WTC11 (cell line): Measurements from ENCODE around the gene POLR3G. TPM values are rescaled to one million over a fixed set of nuclear protein-coding genes. Genes with fewer than 3 reads are reported as not detected.

Experiments used
- ATAC-seq: fragments of 200-7000 bp; cut with Tn5 transposase; 2 replicates; pipeline ENCODE4 v1.10.0; 2021; ENCODE audit warnings: mild to moderate bottlenecking, moderate library complexity
- CTCF ChIA-PET: fragments of 300-600 bp; sonication (Branson Sonifier 250); formaldehyde crosslinking; loops from one replicate; lab custom pipeline; 2021; ENCODE audit warnings: antibody characterized with exemption; lab: Charles Lee
- POLR2A ChIA-PET: fragments of 350-600 bp; sonication (Branson Sonifier 250); formaldehyde crosslinking; loops from one replicate; lab custom pipeline; 2021; ENCODE audit warnings: antibody characterized with exemption; lab: Charles Lee
- DNase-seq: peaks from one replicate; pipeline ENCODE4 v3.0.0; 2021; ENCODE audit warnings: low spot score
- H3K27ac Mint-ChIP-seq: 2 replicates; pipeline ENCODE4 v1.8.0; 2021; ENCODE audit warnings: mixed read lengths
- H3K27me3 Mint-ChIP-seq: 2 replicates; pipeline ENCODE4 v1.8.0; 2021; ENCODE audit warnings: low read depth, mild to moderate bottlenecking, moderate library complexity, mixed read lengths
- H3K36me3 Mint-ChIP-seq: 2 replicates; pipeline ENCODE4 v1.8.0; 2021; ENCODE audit warnings: mixed read lengths
- H3K4me1 Mint-ChIP-seq: 2 replicates; pipeline ENCODE4 v1.8.0; 2022; ENCODE audit warnings: mixed read lengths
- H3K4me3 Mint-ChIP-seq: 2 replicates; pipeline ENCODE4 v1.8.0; 2021; ENCODE audit warnings: mild to moderate bottlenecking, moderate library complexity, mixed read lengths
- H3K9me3 Mint-ChIP-seq: 2 replicates; pipeline ENCODE4 v1.8.0; 2021; ENCODE audit warnings: mixed read lengths
- ATF6 ChIP-seq: sonication (generic); formaldehyde crosslinking; IDR thresholded peaks from 2 replicates; pipeline ENCODE4 v1.8.1; 2023; ENCODE audit warnings: mild to moderate bottlenecking, missing genetic modification reagents
- CBFB ChIP-seq: sonication (generic); formaldehyde crosslinking; IDR thresholded peaks from 2 replicates; pipeline ENCODE4 v1.8.1; 2022; ENCODE audit warnings: mild to moderate bottlenecking, low read depth, missing genetic modification reagents
- CREB1 ChIP-seq: sonication (generic); formaldehyde crosslinking; IDR thresholded peaks from 2 replicates; pipeline ENCODE4 v1.8.0; 2023; ENCODE audit warnings: mild to moderate bottlenecking, missing genetic modification reagents
- CREM ChIP-seq: sonication (generic); formaldehyde crosslinking; IDR thresholded peaks from 2 replicates; pipeline ENCODE4 v1.8.1; 2022; ENCODE audit warnings: mild to moderate bottlenecking, missing genetic modification reagents, moderate library complexity
- CTCF ChIP-seq: fragments of 200-600 bp; IDR thresholded peaks from 2 replicates; pipeline ENCODE4 v1.8.0; 2022; ENCODE audit warnings: antibody characterized with exemption
- E2F1 ChIP-seq: sonication (generic); formaldehyde crosslinking; IDR thresholded peaks from 2 replicates; pipeline ENCODE4 v1.8.0; 2022; ENCODE audit warnings: mild to moderate bottlenecking, missing genetic modification reagents
- ELF4 ChIP-seq: sonication (generic); formaldehyde crosslinking; IDR thresholded peaks from 2 replicates; pipeline ENCODE4 v1.8.1; 2022; ENCODE audit warnings: low read depth, mild to moderate bottlenecking, moderate library complexity, missing genetic modification reagents
- EMX1 ChIP-seq: fragments of 250-450 bp; sonication (Bioruptor Pico); IDR thresholded peaks from 2 replicates; pipeline ENCODE4 v1.8.0; 2021; ENCODE audit warnings: mild to moderate bottlenecking
- ERG ChIP-seq: fragments of 250-450 bp; sonication (Bioruptor Pico); IDR thresholded peaks from 2 replicates; pipeline ENCODE4 v1.8.0; 2021; ENCODE audit warnings: mild to moderate bottlenecking
- GTF2I ChIP-seq: fragments of 250-450 bp; sonication (Bioruptor Pico); conservative IDR thresholded peaks from 2 replicates; pipeline ENCODE4 v1.4.0; 2021; ENCODE audit warnings: mild to moderate bottlenecking
- JAZF1 ChIP-seq: fragments of 250-450 bp; sonication (Bioruptor Pico); IDR thresholded peaks from 2 replicates; pipeline ENCODE4 v1.9.0; 2021; ENCODE audit warnings: moderate library complexity, mild to moderate bottlenecking, inconsistent platforms
- NFATC4 ChIP-seq: fragments of 250-450 bp; sonication (Bioruptor Pico); IDR thresholded peaks from 2 replicates; pipeline ENCODE4 v1.9.0; 2021; ENCODE audit warnings: mild to moderate bottlenecking
- NFE2L1 ChIP-seq: sonication (generic); formaldehyde crosslinking; IDR thresholded peaks from 2 replicates; pipeline ENCODE4 v1.8.1; 2023; ENCODE audit warnings: missing genetic modification reagents
- PREB ChIP-seq: sonication (generic); formaldehyde crosslinking; IDR thresholded peaks from 2 replicates; pipeline ENCODE4 v1.8.1; 2022; ENCODE audit warnings: mild to moderate bottlenecking, missing genetic modification reagents, moderate library complexity, borderline replicate concordance
- SMAD3 ChIP-seq: sonication (generic); formaldehyde crosslinking; IDR thresholded peaks from 2 replicates; pipeline ENCODE4 v1.8.0; 2022; ENCODE audit warnings: missing genetic modification reagents, mild to moderate bottlenecking, borderline replicate concordance
- TEAD1 ChIP-seq: sonication (generic); formaldehyde crosslinking; IDR thresholded peaks from 2 replicates; pipeline ENCODE4 v1.8.0; 2022; ENCODE audit warnings: mild to moderate bottlenecking, missing genetic modification reagents
- TEAD4 ChIP-seq: sonication (generic); formaldehyde crosslinking; IDR thresholded peaks from 2 replicates; pipeline ENCODE4 v1.8.0; 2022; ENCODE audit warnings: mild to moderate bottlenecking, missing genetic modification reagents
- ZMAT4 ChIP-seq: fragments of 250-450 bp; sonication (Bioruptor Pico); IDR thresholded peaks from 2 replicates; pipeline ENCODE4 v1.9.0; 2021; ENCODE audit warnings: mild to moderate bottlenecking
- ZNF219 ChIP-seq: sonication (generic); formaldehyde crosslinking; IDR thresholded peaks from 2 replicates; pipeline ENCODE4 v1.8.0; 2023; ENCODE audit warnings: missing genetic modification reagents, mild to moderate bottlenecking, borderline replicate concordance
- ZNF423 ChIP-seq: fragments of 250-450 bp; sonication (Bioruptor Pico); IDR thresholded peaks from 2 replicates; pipeline ENCODE4 v2.1.2; 2022; ENCODE audit warnings: mild to moderate bottlenecking, moderate library complexity
- total RNA-seq: library from RNA; stranded (reverse); gene quantifications from 3 replicates; pipeline ENCODE4 v1.2.3, GENCODE V29; 2021

POLR3G gene
- total RNA-seq, 1 experiment from 2014 or later, result 95.4 TPM

- no peak overlapping the region for H3K27ac Mint-ChIP-seq
- peak; percentile 97 for ATAC-seq
- no peaks in the 10 kb centered on the region for H3K9me3 Mint-ChIP-seq
- H3K36me3 Mint-ChIP-seq, result no peaks in the 10 kb centered on the region
- no peaks in the 10 kb centered on the region for H3K4me1 Mint-ChIP-seq
- ChIA-PET POLR2A (no interaction called here), CTCF (interaction anchor here (0.7 to 1.7 kb wide), 4 partner anchors 12 to 46 kb away, joined by 3 to 7 read pairs (median 3); partner anchors contain the start of gene CETN3)
- peak; percentile 77 for DNase-seq
- no peak overlapping the region for H3K4me3 Mint-ChIP-seq
- H3K27me3 Mint-ChIP-seq, result no peaks in the 10 kb centered on the region
- TF ChIP-seq ERG (CRISPR knock-in tag) (no peak), CBFB (CRISPR knock-in tag) (no peak), CTCF (peak; percentile 53; the same call in 1 of the 2 replicates), PREB (CRISPR knock-in tag) (no peak), ZNF423 (CRISPR knock-in tag) (no peak), SMAD3 (CRISPR knock-in tag) (no peak), EMX1 (CRISPR knock-in tag) (no peak), JAZF1 (no peak)
These were observed 40.4 kb upstream of the POLR3G start for GRCh38 chr5:90434116-90434714.

- ChIA-PET POLR2A (no interaction called here), CTCF (interaction anchor here (2.4 kb wide), 1 partner anchor 346 kb away, joined by 12 read pairs; no protein-coding TSS in a partner anchor)
- H3K27me3 Mint-ChIP-seq, result no peaks in the 10 kb centered on the region
These were observed 37.0 kb upstream of the POLR3G start for GRCh38 chr5:90437663-90438062.

GRCh38 chr5:90438100-90438499, 36.6 kb upstream of the POLR3G start:
- peaks cover 8% of the 10 kb centered on the region for H3K4me1 Mint-ChIP-seq
- POLR2A ChIA-PET, result no interaction called here
- H3K27me3 Mint-ChIP-seq, result no peaks in the 10 kb centered on the region
- H3K27ac Mint-ChIP-seq, result no peak overlapping the region
- H3K4me3 Mint-ChIP-seq, result no peak overlapping the region
- DNase-seq (no peak), ATAC-seq (no peak)
- no peaks in the 10 kb centered on the region for H3K36me3 Mint-ChIP-seq
- CTCF ChIA-PET, result interaction anchor here (2.0 to 2.4 kb wide), 2 partner anchors 39 to 345 kb away, joined by 6 to 12 read pairs; no protein-coding TSS in a partner anchor
- H3K9me3 Mint-ChIP-seq, result no peaks in the 10 kb centered on the region
- TF ChIP-seq TEAD4 (no peak), TEAD1 (CRISPR knock-in tag) (no peak), ZNF219 (no peak), NFATC4 (no peak), E2F1 (no peak), GTF2I (no peak), PREB (CRISPR knock-in tag) (no peak), NFE2L1 (CRISPR knock-in tag) (no peak)

More at GRCh38 chr5:90437663-90438062, 37.0 kb upstream of the POLR3G start:
- Mint-ChIP-seq H3K4me3 (no peak overlapping the region), H3K27ac (no peak overlapping the region), H3K4me1 (peaks cover 8% of the 10 kb centered on the region), H3K9me3 (no peaks in the 10 kb centered on the region), H3K36me3 (no peaks in the 10 kb centered on the region)
- ATAC-seq (no peak), DNase-seq (no peak)
- TF ChIP-seq NFATC4 (no peak), CREM (CRISPR knock-in tag) (no peak), ZMAT4 (no peak), ELF4 (CRISPR knock-in tag) (no peak), ATF6 (CRISPR knock-in tag) (no peak), CREB1 (CRISPR knock-in tag) (no peak)
